Measurements from ENCODE around the gene CDK5RAP2.
"Not testable (repeated sequence)": the region's sequence is repeated elsewhere in the genome, so short reads cannot be mapped to it uniquely, and the experiment has no call there.

CDK5RAP2 gene

DNA sequence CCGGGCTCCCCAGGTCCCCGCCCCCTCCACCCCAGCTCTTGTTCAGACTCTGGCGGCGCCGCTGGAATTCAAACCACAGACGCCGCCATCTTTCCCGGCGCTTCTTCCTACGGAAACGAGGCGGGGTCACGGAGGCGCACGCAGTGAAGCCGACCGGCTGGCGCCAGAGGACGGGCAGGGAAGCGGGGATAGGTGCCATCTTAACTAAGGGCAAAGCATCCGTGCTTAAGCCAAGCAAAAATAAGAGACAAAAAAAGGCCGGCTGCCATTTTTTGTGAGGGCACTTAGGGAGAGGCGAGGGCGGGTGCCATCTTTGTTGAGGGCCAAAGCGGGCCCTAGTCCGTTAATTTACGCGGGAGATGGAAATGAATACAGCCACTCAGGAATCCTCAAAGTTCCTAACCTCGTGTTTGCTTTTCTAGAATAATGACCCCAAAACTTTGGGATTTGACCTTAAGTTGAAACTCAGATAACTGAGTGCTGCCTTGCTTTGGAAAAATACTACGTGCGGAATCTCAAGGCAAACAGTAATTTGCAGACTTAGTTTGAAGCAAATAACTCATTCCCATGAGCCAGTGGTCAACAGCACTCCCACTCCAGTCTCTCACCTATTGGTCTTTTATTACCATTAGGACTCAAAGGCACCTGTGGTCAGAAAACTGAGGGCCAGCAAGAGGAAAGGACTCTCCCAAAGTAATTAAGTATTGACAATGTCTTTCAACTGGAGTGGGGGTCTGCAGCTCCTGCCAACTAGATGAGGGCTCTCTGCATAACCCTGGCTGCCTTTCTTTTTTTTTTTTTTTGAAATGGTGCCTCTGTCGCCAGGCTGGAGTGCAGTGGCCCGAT lies at the start of gene CDK5RAP2:
Gene CDK5RAP2 (minus strand): TSS at position 117 of the 846 bp plus-strand sequence. CDS start 189 bp downstream, outside the sequence.
- peak; percentile 98 for DNase-seq (ENCODE audit: low spot score)

GRCh38 chr9:120628925-120629497 lies 49.0 kb upstream of the CDK5RAP2 start:
- not testable (repeated sequence) for DNase-seq (ENCODE audit: low spot score)

GRCh38 chr9:120628207-120628924 lies 48.4 kb upstream of the CDK5RAP2 start:
- DNase-seq (ENCODE audit: low spot score): peak; percentile 45

DNA sequence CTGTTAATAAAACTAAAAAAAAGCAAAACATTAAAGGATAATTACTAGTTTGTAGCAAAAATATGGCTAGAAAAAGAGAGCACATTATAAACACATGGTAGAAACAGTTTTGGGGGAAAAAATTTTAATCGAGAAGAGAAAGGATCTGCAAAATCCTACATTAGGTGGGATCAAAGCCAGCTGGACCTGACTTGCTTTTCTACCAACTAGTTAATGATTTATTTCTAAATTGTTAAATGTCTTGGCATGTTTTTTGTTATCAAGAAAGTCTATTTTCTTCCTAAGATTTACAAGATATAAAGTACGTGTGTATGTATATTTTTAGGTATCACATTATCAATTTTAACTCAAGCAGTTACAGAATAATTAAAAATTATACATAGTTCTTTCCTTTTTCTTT lies 47.1 kb upstream of the CDK5RAP2 start:
- DNase-seq (ENCODE audit: low spot score): no peak

- DNase-seq (ENCODE audit: low spot score): no peak
Measured at GRCh38 chr9:120626512-120626911, 46.5 kb upstream of the CDK5RAP2 start.

DNA sequence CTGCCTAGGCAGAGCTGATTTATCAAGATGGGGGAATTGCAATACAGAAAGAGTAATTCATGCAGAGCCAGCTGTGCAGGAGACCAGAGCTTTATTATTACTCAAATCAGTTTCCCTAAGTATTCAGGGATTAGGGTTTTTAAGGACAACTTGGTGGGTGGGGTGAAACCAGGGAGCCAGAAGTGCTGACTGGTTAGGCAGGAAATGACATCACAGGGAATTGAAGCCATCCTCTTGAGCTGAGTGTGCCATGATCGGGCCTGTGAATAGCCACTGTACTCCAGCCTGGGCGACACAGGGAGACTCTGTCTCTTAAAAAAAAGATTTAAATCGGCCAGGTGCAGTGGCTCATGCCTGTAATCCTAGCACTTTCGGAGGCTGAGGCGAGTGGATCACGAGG lies 45.3 kb upstream of the CDK5RAP2 start:
- DNase-seq (ENCODE audit: low spot score): peak; percentile 40

DNA sequence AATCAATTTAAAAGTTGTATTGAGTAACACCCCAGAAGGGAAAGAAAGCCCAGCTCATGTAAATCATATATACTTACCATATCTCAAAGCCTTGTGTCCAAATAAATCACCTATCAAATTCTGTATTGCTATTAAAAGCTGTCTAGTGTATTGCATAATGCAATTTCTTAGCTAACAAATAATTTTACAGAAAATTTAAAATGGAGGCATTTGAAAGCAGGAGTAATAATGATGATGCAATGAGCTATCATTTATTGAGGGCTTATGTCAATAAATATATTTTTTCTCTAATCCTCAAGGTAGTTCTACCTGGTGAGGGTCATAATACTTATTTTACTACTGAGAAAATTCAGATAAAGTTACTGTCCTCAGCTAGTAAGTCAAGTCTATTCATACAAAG lies 42.8 kb upstream of the CDK5RAP2 start:
- no peak for DNase-seq (ENCODE audit: low spot score)

GRCh38 chr9:120621941-120622340 lies 42.0 kb upstream of the CDK5RAP2 start:
- DNase-seq (ENCODE audit: low spot score): no peak

DNA sequence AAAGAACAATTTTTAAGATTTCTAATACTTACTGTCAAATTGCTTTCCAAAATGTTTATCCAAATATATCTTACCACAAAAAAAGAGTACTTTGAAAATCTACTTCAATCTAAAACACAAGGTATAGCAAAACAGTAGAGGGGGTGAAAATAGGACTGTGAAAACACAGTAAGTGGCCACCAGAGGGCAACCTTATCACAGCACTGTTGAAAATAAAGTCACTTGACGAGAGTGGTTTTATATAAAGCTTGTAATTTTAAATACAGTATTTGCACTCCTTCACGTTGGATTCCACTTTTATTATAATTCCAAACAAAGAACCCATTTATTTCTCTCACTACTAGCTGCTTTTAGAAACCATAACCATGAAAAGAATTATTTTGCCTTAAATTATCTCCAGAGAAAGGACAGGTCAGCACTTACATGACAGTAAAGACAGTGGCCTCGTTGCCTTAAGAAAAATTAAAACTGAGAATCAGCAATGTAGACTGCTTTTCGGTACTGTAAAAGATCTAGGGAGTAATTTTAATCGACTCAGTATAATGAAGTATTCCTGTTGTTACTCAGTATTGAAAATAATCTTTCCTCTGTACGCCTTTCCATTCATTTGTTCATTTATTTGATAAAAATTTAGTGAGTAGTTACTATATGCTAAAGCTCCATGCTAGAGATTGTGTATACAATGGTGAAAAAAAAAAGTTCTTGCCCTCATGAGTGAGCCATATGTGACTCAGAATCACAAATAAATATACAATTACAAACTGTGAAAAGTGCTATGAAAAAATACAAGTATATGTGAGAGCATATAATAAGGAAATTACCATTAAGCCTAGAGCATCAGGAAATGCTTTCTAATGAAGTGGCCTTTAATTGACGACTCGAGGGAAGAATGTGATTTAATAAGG lies 40.0 kb upstream of the CDK5RAP2 start:
- peak; percentile 84 for DNase-seq (ENCODE audit: low spot score)

GRCh38 chr9:120616966-120617935 lies 37.3 kb upstream of the CDK5RAP2 start:
- DNase-seq (ENCODE audit: low spot score): no peak

DNA sequence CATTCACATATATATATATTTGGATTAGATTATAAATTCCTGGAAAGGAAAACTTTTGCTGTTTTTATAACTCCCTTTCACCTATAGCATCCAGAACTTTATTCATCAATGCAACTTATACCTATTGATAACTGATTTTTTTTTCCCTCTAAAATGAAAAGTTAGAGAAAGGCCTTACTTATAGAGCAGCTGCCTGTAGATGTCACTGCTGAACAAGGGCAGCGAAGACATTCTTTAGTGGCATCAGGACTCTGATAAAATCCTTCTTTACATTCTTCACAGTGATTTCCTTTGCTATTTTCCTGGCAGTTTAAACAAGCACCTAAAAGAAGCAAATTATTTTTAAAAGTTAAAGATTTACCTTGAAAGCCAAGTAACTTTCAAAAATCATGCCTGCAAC lies 32.3 kb upstream of the CDK5RAP2 start:
- peak; percentile 51 for DNase-seq (ENCODE audit: low spot score)

DNA sequence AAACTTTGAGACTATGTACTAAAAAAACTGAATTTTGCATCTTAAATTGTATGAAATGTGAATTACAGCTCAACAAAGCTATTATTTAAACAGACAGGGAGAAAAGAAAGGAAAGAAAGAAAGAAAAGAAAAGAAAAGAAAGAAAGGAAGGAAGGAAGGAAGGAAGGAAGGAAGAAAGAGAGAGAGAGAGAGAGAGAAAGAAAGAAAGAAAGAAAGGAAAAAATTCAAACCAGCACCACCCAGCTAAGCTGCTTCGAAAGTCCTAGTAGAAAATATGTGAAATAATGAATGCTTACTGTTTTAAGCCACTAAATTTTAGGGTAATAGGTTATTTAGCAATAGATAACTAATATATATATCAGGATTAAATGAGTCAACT lies 31.7 kb upstream of the CDK5RAP2 start:
- DNase-seq (ENCODE audit: low spot score): no peak

DNA sequence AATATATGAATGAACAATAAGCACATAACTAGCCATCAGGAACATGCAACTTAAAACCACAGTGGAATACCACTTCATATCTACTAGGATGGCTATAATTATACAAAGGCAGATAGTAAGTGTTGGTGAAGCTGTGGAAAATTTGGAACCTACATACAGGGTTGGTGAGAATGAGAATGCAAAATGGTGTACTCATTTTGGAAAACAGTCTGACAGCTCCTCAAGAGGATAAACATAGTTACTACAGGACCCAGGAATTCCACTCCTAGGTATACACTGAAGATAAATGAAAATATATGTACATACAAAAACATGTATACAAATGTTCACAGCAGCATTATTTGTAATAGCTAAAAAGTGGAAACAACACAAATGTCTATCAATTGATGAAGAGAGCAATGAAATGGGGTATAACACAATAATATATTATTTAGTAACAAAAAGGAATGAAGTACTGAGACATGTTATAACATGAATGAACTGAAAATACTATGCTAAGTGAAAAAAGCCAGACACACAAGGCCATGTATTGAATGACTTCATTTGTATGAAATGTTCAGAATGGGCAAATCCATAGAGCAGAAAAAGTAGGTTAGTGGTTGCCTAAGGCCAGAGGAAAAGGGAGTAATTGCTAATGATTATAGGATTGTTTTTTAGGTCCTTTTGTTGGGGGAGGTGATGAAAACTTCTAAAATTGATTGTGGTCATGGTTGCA lies 31.2 kb upstream of the CDK5RAP2 start:
- DNase-seq (ENCODE audit: low spot score): no peak

GRCh38 chr9:120609636-120610035 lies 29.7 kb upstream of the CDK5RAP2 start:
- no peak for DNase-seq (ENCODE audit: low spot score)

GRCh38 chr9:120608421-120608820 lies 28.5 kb upstream of the CDK5RAP2 start:
- DNase-seq (ENCODE audit: low spot score): no peak

- no peak for DNase-seq (ENCODE audit: low spot score)
Measured at GRCh38 chr9:120603591-120603990, 23.6 kb upstream of the CDK5RAP2 start.

- no peak for DNase-seq (ENCODE audit: low spot score)
Measured at GRCh38 chr9:120603010-120603409, 23.0 kb upstream of the CDK5RAP2 start.

- DNase-seq (ENCODE audit: low spot score): no peak
Measured at GRCh38 chr9:120593955-120594277, 13.9 kb upstream of the CDK5RAP2 start.

DNA sequence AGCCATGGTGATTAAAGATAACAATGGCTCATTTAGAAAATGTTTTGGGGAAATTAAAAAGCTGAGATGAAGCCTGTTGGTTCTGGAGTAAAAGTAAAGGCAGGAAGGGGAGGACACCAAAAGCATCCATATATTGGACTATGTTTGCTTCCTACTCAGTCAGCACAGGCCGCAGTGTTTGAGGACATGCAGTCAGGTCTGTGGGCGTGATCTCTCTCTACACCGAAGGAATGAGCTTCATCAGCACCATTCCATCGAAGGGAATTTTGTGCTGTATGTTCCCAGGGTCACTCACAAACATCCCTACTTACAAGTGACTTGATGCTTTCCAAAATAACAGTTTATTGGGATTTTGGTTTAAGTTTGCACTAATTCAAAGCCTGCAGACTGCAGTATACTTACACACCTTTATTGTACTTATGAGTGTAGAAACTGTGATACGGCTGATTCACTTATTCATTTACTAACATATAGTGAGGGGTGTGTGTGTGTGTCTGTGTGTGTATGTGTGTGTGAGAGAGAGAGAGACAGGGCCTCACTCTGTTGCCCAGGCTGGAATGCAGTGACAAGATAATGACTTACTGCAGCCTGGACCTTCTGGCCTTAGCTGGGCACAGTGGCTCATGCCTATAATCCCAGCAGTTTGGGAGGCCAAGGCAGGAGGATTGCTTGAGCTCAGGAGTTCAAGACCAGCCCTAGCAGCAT lies 13.4 kb upstream of the CDK5RAP2 start:
- no peak for DNase-seq (ENCODE audit: low spot score)

- DNase-seq (ENCODE audit: low spot score): no peak
Measured at GRCh38 chr9:120592210-120592609, 12.2 kb upstream of the CDK5RAP2 start.
